HepG2 (cell line): ENCODE measurements around the gene PROC. TPM values are rescaled to one million over a fixed set of nuclear protein-coding genes. Genes with fewer than 3 reads are reported as not detected.
A peak's percentile ranks its signal among the peaks of the same experiment; 100 is the strongest.

Source experiments
- ATM ChIP-seq: fragments of 450-650 bp; IDR thresholded peaks from 2 replicates; pipeline ENCODE4 v1.7.1; 2017; ENCODE audit warnings: mild to moderate bottlenecking, borderline replicate concordance
- ESRRA ChIP-seq: sonication (generic); formaldehyde crosslinking; IDR thresholded peaks from 2 replicates; pipeline ENCODE4 v1.5.1; 2020; ENCODE audit warnings: mild to moderate bottlenecking, low read depth, missing genetic modification reagents
- HNF4G ChIP-seq, 2 experiments: sonication (generic) in 1 of 2; formaldehyde crosslinking in 1 of 2; IDR thresholded peaks; 2 replicates each; pipeline versions ENCODE4 v1.4.0 to v1.6.1; 2011 to 2020; ENCODE audit warnings: borderline replicate concordance in 2 of 2, low read depth in 2 of 2, mild to moderate bottlenecking in 2 of 2, low read length in 1 of 2, missing genetic modification reagents in 1 of 2, moderate library complexity in 1 of 2
- HOXA3 ChIP-seq: sonication (generic); formaldehyde crosslinking; IDR thresholded peaks from 2 replicates; pipeline ENCODE4 v1.5.0; 2020; ENCODE audit warnings: missing genetic modification reagents
- POLR2A ChIP-seq, 2 experiments: IDR thresholded peaks; 2 replicates each; pipeline ENCODE4 v1.6.1; 2011; ENCODE audit warnings: low read depth in 2 of 2, low read length in 2 of 2, mild to moderate bottlenecking in 1 of 2, moderate library complexity in 1 of 2; ENCODE audit not compliant: insufficient read depth in 1 of 2
- RARG ChIP-seq: sonication (generic); formaldehyde crosslinking; IDR thresholded peaks from 2 replicates; pipeline ENCODE4 v1.4.0; 2020; ENCODE audit warnings: low read depth, mild to moderate bottlenecking, missing genetic modification reagents
- REL ChIP-seq: sonication (generic); formaldehyde crosslinking; conservative IDR thresholded peaks from 2 replicates; pipeline ENCODE4 v1.8.0; 2022; ENCODE audit warnings: mild to moderate bottlenecking, missing genetic modification reagents, moderate library complexity
- SALL1 ChIP-seq: sonication (generic); formaldehyde crosslinking; IDR thresholded peaks from 2 replicates; pipeline ENCODE4 v1.8.0; 2022; ENCODE audit warnings: mild to moderate bottlenecking, missing genetic modification reagents
- SCMH1 ChIP-seq: sonication (generic); formaldehyde crosslinking; IDR thresholded peaks from 2 replicates; pipeline ENCODE4 v1.9.0; 2021; ENCODE audit warnings: missing genetic modification reagents, mild to moderate bottlenecking, borderline replicate concordance
- SP140L ChIP-seq: sonication (generic); formaldehyde crosslinking; IDR thresholded peaks from 2 replicates; pipeline ENCODE4 v1.4.0; 2020; ENCODE audit warnings: missing genetic modification reagents, borderline replicate concordance
- SRSF1 ChIP-seq: fragments of 200-400 bp; formaldehyde crosslinking; optimal IDR thresholded peaks from 2 replicates; pipeline ENCODE3; 2017; ENCODE audit warnings: mild to moderate bottlenecking, low read depth, low read length, moderate library complexity
- TCF12 ChIP-seq, 2 experiments: fragments of 450-650 bp in 1 of 2; sonication (generic) in 1 of 2; formaldehyde crosslinking in 1 of 2; IDR thresholded peaks; 2 replicates each; pipeline versions ENCODE4 v1.6.1 to v1.8.0; 2017 to 2022; ENCODE audit warnings: antibody characterized with exemption in 1 of 2, mild to moderate bottlenecking in 1 of 2, missing genetic modification reagents in 1 of 2, moderate library complexity in 1 of 2
- ZBTB38 ChIP-seq: sonication (generic); formaldehyde crosslinking; IDR thresholded peaks from 2 replicates; pipeline ENCODE4 v1.5.1; 2020; ENCODE audit warnings: mild to moderate bottlenecking, missing genetic modification reagents
- ZKSCAN5 ChIP-seq: sonication (generic); formaldehyde crosslinking; IDR thresholded peaks from 2 replicates; pipeline ENCODE4 v1.5.1; 2020; ENCODE audit warnings: mild to moderate bottlenecking, missing genetic modification reagents
- ZNF205 ChIP-seq: IDR thresholded peaks from 2 replicates; pipeline ENCODE4 v1.6.1; 2018; ENCODE audit warnings: missing biosample characterization, missing genetic modification reagents
- ZNF577 ChIP-seq: sonication (generic); formaldehyde crosslinking; IDR thresholded peaks from 2 replicates; pipeline ENCODE4 v1.4.0; 2020; ENCODE audit warnings: mild to moderate bottlenecking, low read depth, missing genetic modification reagents, borderline replicate concordance
- ZNF713 ChIP-seq: sonication (generic); formaldehyde crosslinking; IDR thresholded peaks from 2 replicates; pipeline ENCODE4 v1.4.0; 2020; ENCODE audit warnings: mild to moderate bottlenecking, missing genetic modification reagents
- ZNF75D ChIP-seq: sonication (generic); formaldehyde crosslinking; IDR thresholded peaks from 2 replicates; pipeline ENCODE4 v1.8.1; 2023; ENCODE audit warnings: missing genetic modification reagents, mild to moderate bottlenecking, borderline replicate concordance
- ZSCAN20 ChIP-seq: sonication (generic); formaldehyde crosslinking; IDR thresholded peaks from 2 replicates; pipeline ENCODE4 v1.4.0; 2020; ENCODE audit warnings: missing genetic modification reagents, mild to moderate bottlenecking, borderline replicate concordance
- polyA plus RNA-seq, 8 experiments: library from polyadenylated mRNA; depleted of rRNA in 3 of 8; stranded (reverse) in 7 of 8; unstranded in 1 of 8; fragments of >200 nt; fragmentation: Illumina TruSeq in 4 of 8; extraction: Trizol in 4 of 8; gene quantifications; 2 replicates each; pipeline versions ENCODE4 v1.2.1 to v1.2.3, GENCODE V29; 2011 to 2016; ENCODE audit warnings: low read depth in 4 of 8, missing spikeins in 1 of 8, mixed read lengths in 1 of 8; ENCODE audit not compliant: insufficient read depth in 1 of 8
- total RNA-seq, 5 experiments: library from RNA; depleted of rRNA; stranded (reverse); fragments of >200 nt; fragmentation: Illumina TruSeq; extraction: Trizol; gene quantifications; 2 replicates each; pipeline ENCODE4 v1.2.3, GENCODE V29; 2016; ENCODE audit warnings: low read depth in 1 of 5
- TF ChIP-seq, protein P1 (sequence below): IDR thresholded peaks from 2 replicates; pipeline ENCODE4 v1.6.1; 2012; ENCODE audit warnings: inconsistent platforms
- TF ChIP-seq, protein P2 (sequence below): sonication (generic); formaldehyde crosslinking; IDR thresholded peaks from 2 replicates; pipeline ENCODE4 v1.5.0; 2020; ENCODE audit warnings: mild to moderate bottlenecking, missing genetic modification reagents, moderate library complexity
- TF ChIP-seq, protein P3 (sequence below): sonication (generic); formaldehyde crosslinking; IDR thresholded peaks from 2 replicates; pipeline ENCODE4 v1.5.0; 2020; ENCODE audit warnings: missing genetic modification reagents
- TF ChIP-seq, protein P4 (sequence below): sonication (generic); formaldehyde crosslinking; IDR thresholded peaks from 2 replicates; pipeline ENCODE4 v1.5.1; 2020; ENCODE audit warnings: mild to moderate bottlenecking, missing genetic modification reagents, borderline replicate concordance
- TF ChIP-seq, protein P5 (sequence below): sonication (generic); formaldehyde crosslinking; IDR thresholded peaks from 2 replicates; pipeline ENCODE4 v1.5.1; 2020; ENCODE audit warnings: missing genetic modification reagents, mild to moderate bottlenecking, borderline replicate concordance

The PROC gene
- total and polyA plus RNA-seq, 2 of the 13 experiments (the other 11 are each of a cell fraction or from before 2014, with no cell fraction given), result 134 to 185 TPM

DNA sequence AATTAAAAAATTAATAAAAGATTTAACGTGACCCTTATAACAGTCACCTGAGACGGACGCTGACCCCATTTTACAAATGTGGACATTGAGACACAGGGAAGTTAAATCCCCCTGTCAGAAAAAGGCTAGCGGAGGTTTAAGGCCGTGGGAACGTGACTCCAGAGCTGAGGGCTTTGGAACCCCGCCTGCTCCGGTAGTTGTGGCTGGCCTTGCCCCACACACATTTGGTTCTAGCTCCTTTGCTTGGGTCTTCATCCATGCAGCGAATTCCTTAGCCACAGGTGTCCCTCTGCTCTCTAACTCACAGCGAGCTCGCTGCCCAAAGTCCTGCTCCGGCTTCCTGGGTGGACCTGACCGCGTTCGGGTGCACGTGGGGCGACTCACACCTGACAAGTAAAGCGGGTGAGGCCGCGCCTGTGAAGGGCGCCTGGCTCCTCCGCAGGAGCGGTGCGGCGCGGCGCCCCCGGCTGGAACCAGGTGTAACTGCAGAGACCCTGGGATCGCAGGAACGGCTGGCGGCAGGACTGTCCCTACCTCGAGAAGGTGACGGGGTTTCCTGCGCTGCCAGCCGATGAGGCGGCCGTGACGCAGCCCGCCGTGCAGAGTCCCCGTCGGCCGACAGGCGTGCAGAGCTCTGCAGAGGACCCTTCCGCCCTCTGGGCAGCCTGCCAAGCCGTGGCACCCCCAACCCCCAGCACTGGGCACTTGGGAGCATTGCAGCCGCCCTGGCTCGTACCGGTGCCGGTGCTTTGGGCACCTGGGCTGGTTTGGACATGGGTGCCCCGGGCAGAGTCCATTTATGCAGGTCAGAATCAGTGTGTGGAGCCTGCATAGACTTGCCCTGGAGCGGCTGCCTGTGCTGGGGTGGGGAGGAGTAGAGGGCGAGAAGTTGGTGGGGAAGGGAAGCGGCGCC lies 2.4 kb upstream of the PROC start (continued):
- TF ChIP-seq TCF12 (IDR thresholded peaks at IDR 0.05) (no peak), TCF12 (CRISPR knock-in tag; IDR thresholded peaks at IDR 0.05) (no peak), ZNF713 (CRISPR knock-in tag) (no peak), ZNF205 (CRISPR knock-in tag) (no peak), HNF4G (IDR thresholded peaks at IDR 0.05; ENCODE audit: borderline replicate concordance, low read depth, low read length) (peak; percentile 23; the same call in 1 of the 2 replicates), HNF4G (CRISPR knock-in tag; IDR thresholded peaks at IDR 0.05; ENCODE audit: borderline replicate concordance, low read depth) (no peak), SRSF1 (peak; percentile 47), SP140L (no peak), REL (CRISPR knock-in tag) (no peak), ZNF577 (CRISPR knock-in tag) (no peak), POLR2A (IDR thresholded peaks at IDR 0.05; ENCODE audit: insufficient read depth in 1 of 2, low read depth in 2 of 2, low read length in 2 of 2) (no peak), RARG (CRISPR knock-in tag) (no peak), ZNF75D (CRISPR knock-in tag) (no peak), ATM (no peak), SALL1 (no peak), HOXA3 (CRISPR knock-in tag) (peak; percentile 88), ZBTB38 (CRISPR knock-in tag) (peak; percentile 100), SCMH1 (CRISPR knock-in tag) (no peak), ZSCAN20 (CRISPR knock-in tag) (no peak), ESRRA (CRISPR knock-in tag) (no peak), ZKSCAN5 (CRISPR knock-in tag) (no peak)
- TF ChIP-seq, protein P1, sequence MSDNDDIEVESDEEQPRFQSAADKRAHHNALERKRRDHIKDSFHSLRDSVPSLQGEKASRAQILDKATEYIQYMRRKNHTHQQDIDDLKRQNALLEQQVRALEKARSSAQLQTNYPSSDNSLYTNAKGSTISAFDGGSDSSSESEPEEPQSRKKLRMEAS, result peak; percentile 12; the same call in 1 of the 2 replicates
- TF ChIP-seq, protein P2, sequence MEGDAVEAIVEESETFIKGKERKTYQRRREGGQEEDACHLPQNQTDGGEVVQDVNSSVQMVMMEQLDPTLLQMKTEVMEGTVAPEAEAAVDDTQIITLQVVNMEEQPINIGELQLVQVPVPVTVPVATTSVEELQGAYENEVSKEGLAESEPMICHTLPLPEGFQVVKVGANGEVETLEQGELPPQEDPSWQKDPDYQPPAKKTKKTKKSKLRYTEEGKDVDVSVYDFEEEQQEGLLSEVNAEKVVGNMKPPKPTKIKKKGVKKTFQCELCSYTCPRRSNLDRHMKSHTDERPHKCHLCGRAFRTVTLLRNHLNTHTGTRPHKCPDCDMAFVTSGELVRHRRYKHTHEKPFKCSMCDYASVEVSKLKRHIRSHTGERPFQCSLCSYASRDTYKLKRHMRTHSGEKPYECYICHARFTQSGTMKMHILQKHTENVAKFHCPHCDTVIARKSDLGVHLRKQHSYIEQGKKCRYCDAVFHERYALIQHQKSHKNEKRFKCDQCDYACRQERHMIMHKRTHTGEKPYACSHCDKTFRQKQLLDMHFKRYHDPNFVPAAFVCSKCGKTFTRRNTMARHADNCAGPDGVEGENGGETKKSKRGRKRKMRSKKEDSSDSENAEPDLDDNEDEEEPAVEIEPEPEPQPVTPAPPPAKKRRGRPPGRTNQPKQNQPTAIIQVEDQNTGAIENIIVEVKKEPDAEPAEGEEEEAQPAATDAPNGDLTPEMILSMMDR (CRISPR knock-in tag), result peak; percentile 65
- TF ChIP-seq, protein P3, sequence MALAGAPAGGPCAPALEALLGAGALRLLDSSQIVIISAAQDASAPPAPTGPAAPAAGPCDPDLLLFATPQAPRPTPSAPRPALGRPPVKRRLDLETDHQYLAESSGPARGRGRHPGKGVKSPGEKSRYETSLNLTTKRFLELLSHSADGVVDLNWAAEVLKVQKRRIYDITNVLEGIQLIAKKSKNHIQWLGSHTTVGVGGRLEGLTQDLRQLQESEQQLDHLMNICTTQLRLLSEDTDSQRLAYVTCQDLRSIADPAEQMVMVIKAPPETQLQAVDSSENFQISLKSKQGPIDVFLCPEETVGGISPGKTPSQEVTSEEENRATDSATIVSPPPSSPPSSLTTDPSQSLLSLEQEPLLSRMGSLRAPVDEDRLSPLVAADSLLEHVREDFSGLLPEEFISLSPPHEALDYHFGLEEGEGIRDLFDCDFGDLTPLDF (CRISPR knock-in tag), result no peak
- TF ChIP-seq, protein P4, sequence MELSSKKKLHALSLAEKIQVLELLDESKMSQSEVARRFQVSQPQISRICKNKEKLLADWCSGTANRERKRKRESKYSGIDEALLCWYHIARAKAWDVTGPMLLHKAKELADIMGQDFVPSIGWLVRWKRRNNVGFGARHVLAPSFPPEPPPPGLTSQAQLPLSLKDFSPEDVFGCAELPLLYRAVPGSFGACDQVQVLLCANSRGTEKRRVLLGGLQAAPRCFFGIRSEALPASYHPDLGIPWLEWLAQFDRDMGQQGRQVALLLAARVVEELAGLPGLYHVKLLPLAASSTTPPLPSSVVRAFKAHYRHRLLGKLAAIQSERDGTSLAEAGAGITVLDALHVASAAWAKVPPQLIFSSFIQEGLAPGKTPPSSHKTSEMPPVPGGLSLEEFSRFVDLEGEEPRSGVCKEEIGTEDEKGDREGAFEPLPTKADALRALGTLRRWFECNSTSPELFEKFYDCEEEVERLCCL (CRISPR knock-in tag), result no peak
- TF ChIP-seq, protein P5, sequence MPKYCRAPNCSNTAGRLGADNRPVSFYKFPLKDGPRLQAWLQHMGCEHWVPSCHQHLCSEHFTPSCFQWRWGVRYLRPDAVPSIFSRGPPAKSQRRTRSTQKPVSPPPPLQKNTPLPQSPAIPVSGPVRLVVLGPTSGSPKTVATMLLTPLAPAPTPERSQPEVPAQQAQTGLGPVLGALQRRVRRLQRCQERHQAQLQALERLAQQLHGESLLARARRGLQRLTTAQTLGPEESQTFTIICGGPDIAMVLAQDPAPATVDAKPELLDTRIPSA, result no peak
